Testis (tissue), 3 donors: ENCODE measurements around the gene ENDOV. TPM values are rescaled to one million over a fixed set of nuclear protein-coding genes. Genes with fewer than 3 reads are reported as not detected.

Source experiments
- DNase-seq: peaks from one replicate; pipeline ENCODE4 v3.0.0-alpha.2; 2019
- H3K27ac ChIP-seq, 2 donors: fragments of 200-600 bp; sonication (generic); one replicate each; pipeline ENCODE4 v1.5.1; 2019
- H3K27me3 ChIP-seq: fragments of 200-600 bp; sonication (generic); one replicate; pipeline ENCODE4 v1.5.1; 2019
- H3K36me3 ChIP-seq: fragments of 200-600 bp; sonication (generic); one replicate; pipeline ENCODE4 v1.5.1; 2017; ENCODE audit warnings: low read depth; ENCODE audit errors: missing control alignments
- H3K4me1 ChIP-seq: fragments of 200-600 bp; sonication (generic); one replicate; pipeline ENCODE4 v1.5.1; 2019
- H3K4me3 ChIP-seq, 2 donors: fragments of 200-600 bp; sonication (generic); one replicate each; pipeline ENCODE4 v1.5.1; 2017 to 2019
- H3K9me3 ChIP-seq: fragments of 200-600 bp; sonication (generic); one replicate; pipeline ENCODE4 v1.5.1; 2017
- POLR2A ChIP-seq: fragments of 450-650 bp; IDR thresholded peaks from one replicate; pipeline ENCODE4 v1.6.1; 2017; ENCODE audit warnings: antibody characterized with exemption, mild to moderate bottlenecking, moderate library complexity
- WGBS, 2 donors: methylation state at CpG; one replicate each; pipeline ENCODE4 v1.1.5; 2018; 5-methylcytosine and 5-hydroxymethylcytosine counted together
- intact Hi-C: fragments of 100-400 bp; cut with DNase I; formaldehyde crosslinking; loops from one replicate; pipeline ENCODE4 v1.15.1; 2023; ENCODE audit warnings: low total_unique reads
- polyA plus RNA-seq: library from polyadenylated mRNA; stranded (reverse); fragments of 350-450 nt; fragmentation: Illumina TruSeq; extraction: RNeasy Lipid Tissue Mini Kit (QIAGEN cat#74804); gene quantifications from one replicate; pipeline ENCODE4 v1.2.3, GENCODE V29; 2014; ENCODE audit warnings: low read depth, low replicate concordance; ENCODE audit not compliant: insufficient read depth
- total RNA-seq, 2 donors: library from RNA; depleted of rRNA; stranded (reverse); fragments of >200 nt; gene quantifications; one replicate each; pipeline ENCODE4 v1.2.3, GENCODE V29; 2016
- TF ChIP-seq, protein P1 (sequence below), 3 experiments: fragments of 450-650 bp in 2 of 3; fragments of 200-600 bp in 1 of 3; sonication (generic) in 1 of 3; IDR thresholded peaks; one replicate each; pipeline ENCODE4 v1.5.1; 2016 to 2019; ENCODE audit warnings: antibody characterized with exemption in 3 of 3, mild to moderate bottlenecking in 2 of 3, moderate library complexity in 1 of 3

ENDOV gene
- total and polyA plus RNA-seq, 3 donors from 2014 or later: 41.4 to 63.9 (median 55.2) TPM

DNA sequence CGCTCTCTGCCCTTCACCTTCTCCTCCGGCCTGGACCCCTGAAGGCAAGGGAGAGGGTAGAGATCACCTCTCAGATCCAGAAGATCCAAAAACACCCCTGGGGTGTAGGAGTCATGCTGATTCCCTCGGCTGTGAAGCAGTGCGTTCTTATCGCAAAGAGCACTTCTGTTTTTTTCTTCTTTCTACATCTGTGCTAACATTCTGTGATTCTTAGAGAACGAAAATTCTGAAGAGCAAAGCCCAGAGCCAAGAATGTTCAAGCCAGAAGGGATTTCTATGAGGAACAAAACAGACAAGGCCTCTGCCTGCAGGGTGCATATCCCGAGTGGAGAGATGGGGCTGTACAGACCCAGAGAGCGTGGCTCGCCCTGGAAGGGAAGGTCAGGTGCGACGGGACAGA is 44.3 kb downstream of the ENDOV start:
- peaks cover 21% of the 10 kb centered on the region for H3K4me1 ChIP-seq
- no peak for DNase-seq
- TF ChIP-seq, protein P1, sequence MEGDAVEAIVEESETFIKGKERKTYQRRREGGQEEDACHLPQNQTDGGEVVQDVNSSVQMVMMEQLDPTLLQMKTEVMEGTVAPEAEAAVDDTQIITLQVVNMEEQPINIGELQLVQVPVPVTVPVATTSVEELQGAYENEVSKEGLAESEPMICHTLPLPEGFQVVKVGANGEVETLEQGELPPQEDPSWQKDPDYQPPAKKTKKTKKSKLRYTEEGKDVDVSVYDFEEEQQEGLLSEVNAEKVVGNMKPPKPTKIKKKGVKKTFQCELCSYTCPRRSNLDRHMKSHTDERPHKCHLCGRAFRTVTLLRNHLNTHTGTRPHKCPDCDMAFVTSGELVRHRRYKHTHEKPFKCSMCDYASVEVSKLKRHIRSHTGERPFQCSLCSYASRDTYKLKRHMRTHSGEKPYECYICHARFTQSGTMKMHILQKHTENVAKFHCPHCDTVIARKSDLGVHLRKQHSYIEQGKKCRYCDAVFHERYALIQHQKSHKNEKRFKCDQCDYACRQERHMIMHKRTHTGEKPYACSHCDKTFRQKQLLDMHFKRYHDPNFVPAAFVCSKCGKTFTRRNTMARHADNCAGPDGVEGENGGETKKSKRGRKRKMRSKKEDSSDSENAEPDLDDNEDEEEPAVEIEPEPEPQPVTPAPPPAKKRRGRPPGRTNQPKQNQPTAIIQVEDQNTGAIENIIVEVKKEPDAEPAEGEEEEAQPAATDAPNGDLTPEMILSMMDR (IDR thresholded peaks at IDR 0.05): no peak
- TF ChIP-seq POLR2A: no peak
- WGBS, 2 donors: 65 to 67% methylated on average over 11 of the region's 11 CpGs
- no peaks in the 10 kb centered on the region for H3K9me3 ChIP-seq
- no peaks in the 10 kb centered on the region for H3K27me3 ChIP-seq
- intact Hi-C loops: no loop called here
- no peaks in the 10 kb centered on the region for H3K36me3 ChIP-seq
- no peak overlapping the region for H3K4me3 ChIP-seq
- no peak overlapping the region for H3K27ac ChIP-seq

GRCh38 chr17:80460429-80460834 is 45.5 kb downstream of the ENDOV start:
- 72 to 87% methylated on average over 8 of the region's 8 CpGs for WGBS, 2 donors
- no peaks in the 10 kb centered on the region for H3K9me3 ChIP-seq
- H3K36me3 ChIP-seq: no peaks in the 10 kb centered on the region
- intact Hi-C loops: no loop called here
- H3K27ac ChIP-seq: no peak overlapping the region
- TF ChIP-seq, protein P1 (IDR thresholded peaks at IDR 0.05): no peak
- TF ChIP-seq POLR2A: no peak
- no peak overlapping the region for H3K4me3 ChIP-seq
- DNase-seq: no peak
- no peaks in the 10 kb centered on the region for H3K27me3 ChIP-seq
- H3K4me1 ChIP-seq: peaks cover 21% of the 10 kb centered on the region

DNA sequence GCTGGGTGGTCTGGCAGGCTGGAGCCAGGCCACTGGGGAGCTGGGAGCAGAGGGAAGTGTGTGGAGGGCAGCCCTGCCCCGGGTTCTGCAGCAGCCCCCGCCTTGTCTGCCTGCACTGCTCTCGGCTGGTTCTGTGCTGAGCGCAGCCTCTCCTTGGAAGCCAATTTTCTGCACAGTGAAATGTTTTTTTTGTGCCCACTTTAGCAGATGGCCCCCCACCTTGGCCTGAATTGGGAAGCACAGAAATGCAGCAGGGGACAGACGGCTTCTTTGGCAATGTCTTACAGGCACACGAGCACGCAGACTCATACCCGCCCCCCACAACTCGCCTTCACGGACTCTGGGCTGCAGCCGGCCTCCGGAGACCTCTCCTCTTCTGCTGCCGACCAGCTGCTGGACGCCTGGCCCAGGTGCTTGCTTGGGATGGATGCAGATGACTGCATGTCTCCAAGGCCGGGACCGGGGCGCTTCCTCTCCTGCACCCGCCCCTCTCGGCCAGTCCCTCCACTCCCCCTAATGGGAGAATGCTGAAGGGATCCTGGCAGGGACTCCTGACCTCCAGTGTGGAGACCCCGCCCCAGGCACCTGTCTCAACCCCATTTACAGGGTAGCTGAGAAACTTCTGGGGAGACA is 46.7 kb downstream of the ENDOV start:
- no peaks in the 10 kb centered on the region for H3K9me3 ChIP-seq
- TF ChIP-seq, protein P1 (IDR thresholded peaks at IDR 0.05): no peak
- no peak for TF ChIP-seq POLR2A
- H3K36me3 ChIP-seq: no peaks in the 10 kb centered on the region
- DNase-seq: no peak
- WGBS, 2 donors: 82 to 85% methylated on average over 12 to 20 of the region's 20 CpGs
- H3K4me1 ChIP-seq: peaks cover 9% of the 10 kb centered on the region
- intact Hi-C loops: no loop called here
- no peak overlapping the region for H3K4me3 ChIP-seq
- H3K27me3 ChIP-seq: no peaks in the 10 kb centered on the region
- no peak overlapping the region for H3K27ac ChIP-seq

- WGBS, 2 donors: 77 to 80% methylated on average over 8 to 13 of the region's 13 CpGs
These were observed 48.9 kb downstream of the ENDOV start for GRCh38 chr17:80463784-80464400.

More at GRCh38 chr17:80463784-80464400, 48.9 kb downstream of the ENDOV start:
- no peaks in the 10 kb centered on the region for H3K36me3 ChIP-seq
- H3K4me3 ChIP-seq: no peak overlapping the region
- H3K9me3 ChIP-seq: no peaks in the 10 kb centered on the region
- H3K27ac ChIP-seq: no peak overlapping the region
- no peaks in the 10 kb centered on the region for H3K27me3 ChIP-seq
- intact Hi-C loops: no loop called here
- no peak for DNase-seq
- TF ChIP-seq, protein P1 (IDR thresholded peaks at IDR 0.05): no peak
- no peak for TF ChIP-seq POLR2A
- no peaks in the 10 kb centered on the region for H3K4me1 ChIP-seq
